HepG2 (cell line): ENCODE results near the gene GJD3. TPM values are rescaled to one million over a fixed set of nuclear protein-coding genes. Genes with fewer than 3 reads are reported as not detected.

Source experiments
- ATAC-seq: fragments of 200-7000 bp; cut with Tn5 transposase; 3 replicates; pipeline ENCODE4 v1.9.1; 2020; ENCODE audit warnings: mild to moderate bottlenecking, moderate library complexity
- BruUV-seq: library from RNA; stranded (reverse); fragments of 400-500 nt; replicated peaks from 2 replicates; lab custom pipeline; 2021; lab: Mats Ljungman, UMichigan
- CTCF ChIA-PET: fragments of 300-600 bp; formaldehyde crosslinking; extraction: SDS; loops from one replicate; lab custom pipeline; 2021; ENCODE audit warnings: low total read pairs, inconsistent platforms, low intra/inter-chr PET ratio; lab: Yijun Ruan, JAX
- POLR2A ChIA-PET: fragments of 350-600 bp; sonication (Branson Sonifier 250); formaldehyde crosslinking; loops from one replicate; lab custom pipeline; 2020; ENCODE audit warnings: antibody characterized with exemption, inconsistent platforms; lab: Yijun Ruan, JAX
- DNase-seq: peaks from one replicate; pipeline ENCODE4 v3.0.0-alpha.2; 2015; ENCODE audit warnings: low spot score
- FAIRE-seq: peaks from 3 replicates; lab custom pipeline; 2011; peaks lifted over from hg19 to GRCh38; lab: Jason Lieb, UNC
- H2AFZ ChIP-seq: one replicate; pipeline ENCODE4 v1.6.1; 2011; ENCODE audit warnings: low read length, inconsistent platforms
- H3K27ac ChIP-seq: fragments of 300-600 bp; 3 replicates; pipeline ENCODE4 v1.8.0; 2011; ENCODE audit warnings: mixed run types, mild to moderate bottlenecking, mixed read lengths, low read length, inconsistent platforms; ENCODE audit not compliant: insufficient read depth; ENCODE audit errors: extremely low read length
- H3K27me3 ChIP-seq, 2 experiments: fragments of 200-600 bp in 1 of 2; 2 replicates in 1 of 2; 3 replicates in 1 of 2; pipeline versions ENCODE4 v1.6.0 to v1.8.0; 2011; ENCODE audit warnings: low read length in 2 of 2, mild to moderate bottlenecking in 2 of 2, moderate library complexity in 2 of 2, inconsistent platforms in 1 of 2; ENCODE audit not compliant: insufficient read depth in 2 of 2, control insufficient read depth in 1 of 2
- H3K36me3 ChIP-seq, 2 experiments: fragments of 200-600 bp in 1 of 2; replicated peaks in 1 of 2; 2 replicates in 1 of 2; 3 replicates in 1 of 2; pipeline versions ENCODE4 v1.5.1 to v1.8.0; 2011; ENCODE audit warnings: low read length in 2 of 2, inconsistent platforms in 1 of 2; ENCODE audit not compliant: insufficient read depth in 2 of 2, control insufficient read depth in 1 of 2
- H3K4me1 ChIP-seq: 2 replicates; pipeline ENCODE4 v1.5.1; 2012; ENCODE audit warnings: low read length, inconsistent platforms; ENCODE audit not compliant: insufficient read depth
- H3K4me2 ChIP-seq: 2 replicates; pipeline ENCODE4 v1.6.0; 2011; ENCODE audit warnings: low read depth, low read length, inconsistent platforms
- H3K4me3 ChIP-seq, 3 experiments: fragments of 200-600 bp in 1 of 3; sonication (generic), shearing (Covaris generic) in 1 of 3; replicated peaks in 1 of 3; 2 replicates each; pipeline ENCODE4 v1.5.1; 2011 to 2016; ENCODE audit warnings: low read length in 3 of 3, inconsistent platforms in 2 of 3, low read depth in 2 of 3, mild to moderate bottlenecking in 2 of 3, control low read depth in 1 of 3, mixed read lengths in 1 of 3; ENCODE audit not compliant: insufficient read depth in 1 of 3
- H3K79me2 ChIP-seq: one replicate; pipeline ENCODE4 v1.6.1; 2011; ENCODE audit warnings: low read length, inconsistent platforms; ENCODE audit not compliant: insufficient read depth
- H3K9ac ChIP-seq: 2 replicates; pipeline ENCODE4 v1.6.0; 2011; ENCODE audit warnings: mild to moderate bottlenecking, low read depth, low read length, inconsistent platforms; ENCODE audit not compliant: insufficient read depth
- H3K9me3 ChIP-seq: 2 replicates; pipeline ENCODE4 v1.5.1; 2012; ENCODE audit warnings: mild to moderate bottlenecking, low read length
- H4K20me1 ChIP-seq: 2 replicates; pipeline ENCODE4 v1.6.0; 2011; ENCODE audit warnings: inconsistent platforms, mild to moderate bottlenecking, low read length, moderate library complexity; ENCODE audit not compliant: insufficient read depth
- BRCA1 ChIP-seq: sonication (generic); formaldehyde crosslinking; IDR thresholded peaks from 2 replicates; pipeline ENCODE4 v1.4.0; 2020; ENCODE audit warnings: missing genetic modification reagents
- DMAP1 ChIP-seq: IDR thresholded peaks from 2 replicates; pipeline ENCODE4 v1.6.1; 2016
- FOXP1 ChIP-seq, 2 experiments: fragments of 450-650 bp in 1 of 2; IDR thresholded peaks; 2 replicates each; pipeline ENCODE4 v1.6.1; 2017 to 2018; ENCODE audit warnings: antibody characterized with exemption in 1 of 2
- MED8 ChIP-seq: sonication (generic); formaldehyde crosslinking; IDR thresholded peaks from 2 replicates; pipeline ENCODE4 v1.8.1; 2023; ENCODE audit warnings: mild to moderate bottlenecking, missing genetic modification reagents; ENCODE audit not compliant: insufficient replicate concordance
- MIER3 ChIP-seq: IDR thresholded peaks from 2 replicates; pipeline ENCODE4 v1.6.1; 2016; ENCODE audit warnings: missing compliant biosample characterization, borderline replicate concordance
- MIXL1 ChIP-seq: IDR thresholded peaks from 2 replicates; pipeline ENCODE4 v1.6.1; 2016
- RFXAP ChIP-seq: sonication (generic); formaldehyde crosslinking; IDR thresholded peaks from 2 replicates; pipeline ENCODE4 v1.4.0; 2020; ENCODE audit warnings: missing genetic modification reagents, borderline replicate concordance
- SIN3A ChIP-seq: IDR thresholded peaks from 2 replicates; pipeline ENCODE4 v1.6.1; 2011; ENCODE audit warnings: low read depth, mild to moderate bottlenecking, control low read depth, low read length, borderline replicate concordance
- SMYD3 ChIP-seq: sonication (generic); formaldehyde crosslinking; IDR thresholded peaks from 2 replicates; pipeline ENCODE4 v1.8.1; 2023; ENCODE audit warnings: mild to moderate bottlenecking, missing genetic modification reagents
- ZBTB44 ChIP-seq: sonication (generic); formaldehyde crosslinking; IDR thresholded peaks from 2 replicates; pipeline ENCODE4 v1.4.0; 2020; ENCODE audit warnings: missing genetic modification reagents
- ZGPAT ChIP-seq: IDR thresholded peaks from 2 replicates; pipeline ENCODE4 v1.6.1; 2016; ENCODE audit warnings: mild to moderate bottlenecking
- ZNF605 ChIP-seq: sonication (generic); formaldehyde crosslinking; IDR thresholded peaks from 2 replicates; pipeline ENCODE4 v1.8.0; 2022; ENCODE audit warnings: mild to moderate bottlenecking, missing genetic modification reagents
- ZNF709 ChIP-seq: sonication (generic); formaldehyde crosslinking; IDR thresholded peaks from 2 replicates; pipeline ENCODE4 v1.5.0; 2020; ENCODE audit warnings: mild to moderate bottlenecking, missing genetic modification reagents
- ZNF792 ChIP-seq: IDR thresholded peaks from 2 replicates; pipeline ENCODE4 v1.6.1; 2016
- WGBS: methylation state at CpG from one replicate; pipeline ENCODE4 v1.1.6; 2017; ENCODE audit warnings: low lambda C conversion rate; 5-methylcytosine and 5-hydroxymethylcytosine counted together
- in situ Hi-C: cut with HindIII; loops from 2 replicates; pipeline ENCODE4 v1.10.0; 2017; ENCODE audit warnings: low pct_unique_long_range_greater_than_20kb; ENCODE audit not compliant: extremely low pct_ligation_motif_present
- intact Hi-C: fragments of 100-400 bp; cut with micrococcal nuclease; formaldehyde crosslinking; loops from one replicate; pipeline ENCODE4 v1.10.0; 2022; ENCODE audit not compliant: unreplicated experiment
- polyA plus RNA-seq, 8 experiments: library from polyadenylated mRNA; depleted of rRNA in 3 of 8; stranded (reverse) in 7 of 8; unstranded in 1 of 8; fragments of >200 nt; fragmentation: Illumina TruSeq in 4 of 8; extraction: Trizol in 4 of 8; gene quantifications; 2 replicates each; pipeline versions ENCODE4 v1.2.1 to v1.2.3, GENCODE V29; 2011 to 2016; ENCODE audit warnings: low read depth in 4 of 8, missing spikeins in 1 of 8, mixed read lengths in 1 of 8; ENCODE audit not compliant: insufficient read depth in 1 of 8
- total RNA-seq, 5 experiments: library from RNA; depleted of rRNA; stranded (reverse); fragments of >200 nt; fragmentation: Illumina TruSeq; extraction: Trizol; gene quantifications; 2 replicates each; pipeline ENCODE4 v1.2.3, GENCODE V29; 2016; ENCODE audit warnings: low read depth in 1 of 5
- TF ChIP-seq, protein P1 (sequence below): sonication (generic); formaldehyde crosslinking; IDR thresholded peaks from 2 replicates; pipeline ENCODE4 v1.5.1; 2020; ENCODE audit warnings: mild to moderate bottlenecking, moderate library complexity, missing genetic modification reagents

The GJD3 gene
- total and polyA plus RNA-seq, 2 of the 13 experiments (the other 11 are each of a cell fraction or from before 2014, with no cell fraction given) = not detected

DNA sequence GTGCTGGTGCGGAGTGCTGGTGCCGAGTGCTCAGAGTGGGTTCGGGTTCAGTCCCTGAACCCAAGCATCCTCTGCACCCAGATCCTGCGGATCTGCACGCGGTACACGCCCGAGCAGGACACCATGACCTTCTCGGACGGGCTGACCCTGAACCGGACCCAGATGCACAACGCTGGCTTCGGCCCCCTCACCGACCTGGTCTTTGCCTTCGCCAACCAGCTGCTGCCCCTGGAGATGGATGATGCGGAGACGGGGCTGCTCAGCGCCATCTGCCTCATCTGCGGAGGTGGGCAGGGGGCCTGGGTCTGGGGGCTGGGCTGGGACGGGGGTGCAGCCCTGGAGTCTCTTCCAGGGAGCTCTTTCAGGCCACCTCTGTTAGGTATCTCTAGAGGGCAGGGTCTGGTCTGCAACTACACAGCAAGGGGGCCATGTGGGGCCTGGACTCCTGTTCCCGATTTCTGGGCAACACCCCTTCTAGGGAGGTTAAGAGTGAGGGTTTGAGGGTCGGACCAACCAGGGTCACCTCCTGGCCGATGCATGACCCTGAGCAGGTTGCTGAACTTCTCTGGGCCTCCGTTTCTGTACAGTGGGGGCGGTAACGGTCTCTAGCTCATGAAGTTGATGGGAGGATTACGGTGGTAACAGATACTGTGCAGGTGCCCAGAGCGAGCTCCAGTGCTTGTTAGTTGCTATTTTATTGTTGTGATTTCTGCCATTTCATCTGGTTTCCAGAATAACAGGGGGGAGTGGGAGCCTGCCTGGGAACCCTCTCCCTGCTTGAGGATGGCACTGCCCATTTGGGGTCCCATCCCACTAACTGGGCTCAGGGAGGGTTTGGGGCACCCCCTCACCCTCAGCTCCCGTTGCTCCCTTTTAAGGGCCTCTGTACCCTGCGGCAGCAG is 10.1 kb downstream of the GJD3 start (continued):
- 0 out of 2 replicates have a peak, but pooled peaks have one; percentile 39 for TF ChIP-seq ZNF709 (CRISPR knock-in tag)

DNA sequence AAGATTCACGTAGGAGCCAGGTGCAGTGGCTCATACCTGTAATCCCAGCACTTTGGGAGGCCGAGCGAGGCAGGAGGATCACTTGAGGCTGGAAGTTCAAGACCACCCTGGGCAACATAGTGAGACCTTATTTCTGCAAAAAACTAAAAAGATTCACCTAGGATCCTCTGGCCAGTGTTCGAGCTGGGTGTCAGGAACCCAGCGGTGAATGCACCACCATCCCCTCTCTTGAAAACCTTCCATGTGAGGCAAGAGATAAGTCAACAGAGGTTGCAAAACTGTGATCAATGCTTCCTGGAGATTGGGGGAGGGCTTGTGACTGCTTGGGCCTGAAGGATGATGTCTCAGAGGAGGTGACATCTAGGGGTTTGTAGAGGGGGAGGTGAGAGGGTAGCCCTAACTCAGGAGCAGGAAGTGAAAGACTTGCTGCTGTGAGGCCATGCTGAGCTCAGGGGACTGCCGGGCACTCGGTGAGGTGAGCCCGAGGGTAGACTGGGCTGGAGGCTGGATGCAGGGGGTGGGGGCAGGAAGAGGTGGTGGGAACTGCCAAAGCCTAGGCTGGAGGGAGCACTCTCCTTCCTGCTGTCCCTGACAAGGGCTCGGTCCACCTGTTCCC is 11.7 kb downstream of the GJD3 start:
- 27% methylated on average over 9 of the region's 9 CpGs for WGBS
- peaks cover 29 to 38% of the 10 kb centered on the region in 2 experiments for H3K36me3 ChIP-seq
- H3K4me3 ChIP-seq = no peak overlapping the region
- POLR2A ChIA-PET = interaction anchor here (0.9 to 4.2 kb wide), 17 partner anchors 8 to 252 kb away, joined by 3 to 34 read pairs (median 3); partner anchors contain the start of genes NR1D1 and RARA
- H3K9ac ChIP-seq = no peak overlapping the region
- ATAC-seq = peak; percentile 62
- peak overlapping the region; percentile 22 for H3K4me2 ChIP-seq
- H3K79me2 ChIP-seq = no peaks in the 10 kb centered on the region
- no peak overlapping the region for H2AFZ ChIP-seq
- no peaks in the 10 kb centered on the region for H3K9me3 ChIP-seq
- H3K27me3 ChIP-seq = no peaks in the 10 kb centered on the region
- TSS peak; percentile 35 for BruUV-seq
- H4K20me1 ChIP-seq = no peaks in the 10 kb centered on the region
- intact Hi-C loops = no loop called here
- peak overlapping the region; percentile 49 for H3K27ac ChIP-seq
- peak; percentile 100 for FAIRE-seq
- in situ Hi-C loops = loop anchor here (5.0 to 10.0 kb wide), 2 partner anchors 36 to 148 kb away; no protein-coding TSS in a partner anchor
- CTCF ChIA-PET = interaction anchor here (0.9 to 5.1 kb wide), 3 partner anchors 39 to 49 kb away, joined by 3 to 157 read pairs (median 3); partner anchors contain the start of gene RARA
- peaks cover 58% of the 10 kb centered on the region for H3K4me1 ChIP-seq
- DNase-seq = peak; percentile 84
- TF ChIP-seq BRCA1 (CRISPR knock-in tag) = no peak
- TF ChIP-seq ZBTB44 (CRISPR knock-in tag) = no peak
- no peak for TF ChIP-seq FOXP1 (IDR thresholded peaks at IDR 0.05)
- peak; percentile 91 for TF ChIP-seq FOXP1 (CRISPR knock-in tag; IDR thresholded peaks at IDR 0.05)
- TF ChIP-seq MED8 (CRISPR knock-in tag) = peak; percentile 26
- TF ChIP-seq ZNF792 (CRISPR knock-in tag) = peak; percentile 86
- peak; percentile 80 for TF ChIP-seq SIN3A
- peak; percentile 80; the same call in 1 of the 2 replicates for TF ChIP-seq ZNF605 (CRISPR knock-in tag)
- TF ChIP-seq, protein P1, sequence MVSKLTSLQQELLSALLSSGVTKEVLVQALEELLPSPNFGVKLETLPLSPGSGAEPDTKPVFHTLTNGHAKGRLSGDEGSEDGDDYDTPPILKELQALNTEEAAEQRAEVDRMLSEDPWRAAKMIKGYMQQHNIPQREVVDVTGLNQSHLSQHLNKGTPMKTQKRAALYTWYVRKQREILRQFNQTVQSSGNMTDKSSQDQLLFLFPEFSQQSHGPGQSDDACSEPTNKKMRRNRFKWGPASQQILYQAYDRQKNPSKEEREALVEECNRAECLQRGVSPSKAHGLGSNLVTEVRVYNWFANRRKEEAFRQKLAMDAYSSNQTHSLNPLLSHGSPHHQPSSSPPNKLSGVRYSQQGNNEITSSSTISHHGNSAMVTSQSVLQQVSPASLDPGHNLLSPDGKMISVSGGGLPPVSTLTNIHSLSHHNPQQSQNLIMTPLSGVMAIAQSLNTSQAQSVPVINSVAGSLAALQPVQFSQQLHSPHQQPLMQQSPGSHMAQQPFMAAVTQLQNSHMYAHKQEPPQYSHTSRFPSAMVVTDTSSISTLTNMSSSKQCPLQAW (CRISPR knock-in tag) = 0 out of 2 replicates have a peak, but pooled peaks have one; percentile 44
- peak; percentile 83; the same call in 1 of the 2 replicates for TF ChIP-seq RFXAP (CRISPR knock-in tag)
- 0 out of 2 replicates have a peak, but pooled peaks have one; percentile 68 for TF ChIP-seq SMYD3 (CRISPR knock-in tag)
- peak; percentile 87 for TF ChIP-seq MIXL1 (CRISPR knock-in tag)
- peak; percentile 63; the same call in 1 of the 2 replicates for TF ChIP-seq DMAP1 (CRISPR knock-in tag)
- TF ChIP-seq ZGPAT = peak; percentile 86
- TF ChIP-seq ZNF709 (CRISPR knock-in tag) = 0 out of 2 replicates have a peak, but pooled peaks have one; percentile 36
- peak; percentile 97; the same call in 1 of the 2 replicates for TF ChIP-seq MIER3 (CRISPR knock-in tag)
